Right ventricle myocardium superior (tissue), 1 donor: Measurements from ENCODE around the gene DNAI7. TPM values are rescaled to one million over a fixed set of nuclear protein-coding genes. Genes with fewer than 3 reads are reported as not detected.

Experiments
- ATAC-seq: fragments of 200-7000 bp; cut with Tn5 transposase; one replicate; pipeline ENCODE4 v1.9.1; 2020; ENCODE audit warnings: mild to moderate bottlenecking; ENCODE audit not compliant: poor library complexity
- DNase-seq: peaks from one replicate; pipeline ENCODE4 v3.0.0-alpha.2; 2020
- intact Hi-C: fragments of 100-400 bp; cut with DNase I; formaldehyde crosslinking; loops from one replicate; pipeline ENCODE4 v1.11.2; 2022
- total RNA-seq: library from RNA; stranded (reverse); fragmentation: NEBNext Ultra II Directional; extraction: Animal tissue kit (Norgen Biotek cat#: 25700); gene quantifications from one replicate; pipeline ENCODE4 v1.2.1, GENCODE V29; 2021
- donor health status: DM: no; HTN: yes; CAD: no; lungs with severe emphysema.

Gene DNAI7
- total RNA-seq, 1 donor from 2014 or later, result 1.7 TPM

GRCh38 chr12:25069224-25069623 lies 125.7 kb downstream of the DNAI7 start:
- no peak for ATAC-seq
- no peak for DNase-seq
- intact Hi-C loops, result no loop called here

GRCh38 chr12:25065035-25065434 lies 129.9 kb downstream of the DNAI7 start:
- DNase-seq (no peak), ATAC-seq (no peak)
- intact Hi-C loops, result no loop called here

DNA sequence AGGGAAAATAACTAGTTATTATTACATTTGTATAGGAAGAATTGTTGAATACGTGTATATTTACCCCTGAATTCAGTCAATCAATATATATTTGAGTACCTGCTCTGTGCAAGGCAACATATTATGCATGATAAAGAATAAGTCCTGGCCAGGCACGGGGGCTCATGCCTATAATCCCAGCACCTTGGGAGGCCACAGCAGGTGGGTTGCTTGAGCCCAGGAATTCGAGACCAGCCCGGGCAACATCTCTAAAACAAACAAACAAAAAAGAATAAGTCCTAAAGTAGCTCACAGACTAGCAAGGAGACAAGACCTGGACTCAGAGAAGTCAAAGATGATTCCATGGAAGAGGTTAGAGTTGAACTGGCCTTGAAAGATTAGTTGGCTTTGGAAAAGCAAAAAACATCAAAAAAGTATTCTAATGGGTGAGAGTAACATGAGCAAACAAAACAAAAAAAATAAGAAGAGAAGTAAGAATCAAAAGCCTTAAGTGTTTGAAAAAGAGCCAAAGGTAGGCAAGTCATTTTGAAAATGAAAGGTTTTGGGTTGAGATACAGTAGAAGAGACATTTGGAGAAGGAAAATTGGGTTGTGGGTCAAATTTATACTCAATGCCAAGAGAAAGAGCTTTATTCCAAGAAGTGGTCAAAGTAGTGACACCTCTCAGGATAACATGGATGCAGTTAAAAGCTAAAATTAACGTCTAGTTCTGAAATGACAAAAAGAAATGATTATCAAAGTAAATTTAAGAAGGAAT lies 130.9 kb downstream of the DNAI7 start:
- no peak for ATAC-seq
- intact Hi-C loops, result no loop called here

DNA sequence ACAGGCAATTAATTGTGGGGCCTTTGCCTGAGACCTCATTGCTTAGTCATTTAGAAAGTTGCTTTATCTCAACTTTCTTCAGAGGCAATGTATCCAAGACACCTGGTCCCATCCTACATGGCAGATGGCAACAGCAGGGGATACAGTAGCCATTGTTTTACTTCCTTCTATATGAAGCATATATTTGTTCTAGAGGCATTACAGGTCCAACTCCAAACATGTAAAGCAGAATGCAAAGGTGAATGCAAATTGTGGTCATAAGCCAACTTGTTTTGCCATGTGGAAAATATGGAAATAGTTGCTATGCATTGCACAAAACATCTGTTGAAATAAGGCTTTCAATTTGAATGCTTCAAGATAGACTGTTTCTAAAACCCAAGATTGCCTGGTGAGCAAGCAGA lies 136.3 kb downstream of the DNAI7 start:
- DNase-seq, result no peak
- intact Hi-C loops, result no loop called here
- no peak for ATAC-seq

More for the DNA sequence above, 130.9 kb downstream of the DNAI7 start:
- DNase-seq, result no peak

Other genes starting within 250 kb of the DNAI7 start
- 5.1 TPM for gene BCAT1, start 246.1 kb downstream of the DNAI7 start, total RNA-seq
- 69.4 TPM for gene ETFRF1, start 77 bp upstream of the DNAI7 start, total RNA-seq
- gene KRAS, start 55.8 kb upstream of the DNAI7 start, total RNA-seq, result 9.7 TPM